GM19193 (cell line): ENCODE results near the gene SUFU.

Experiments used
- POLR2A ChIP-seq: IDR thresholded peaks from 4 replicates; pipeline ENCODE4 v1.6.1; 2011; ENCODE audit not compliant: insufficient read depth, insufficient read length; ENCODE audit errors: extremely low read depth

SUFU gene

GRCh38 chr10:102675666-102676533, 172.1 kb downstream of the SUFU start:
- no peak for TF ChIP-seq POLR2A

GRCh38 chr10:102676534-102677315, 173.0 kb downstream of the SUFU start:
- TF ChIP-seq POLR2A, result no peak

DNA sequence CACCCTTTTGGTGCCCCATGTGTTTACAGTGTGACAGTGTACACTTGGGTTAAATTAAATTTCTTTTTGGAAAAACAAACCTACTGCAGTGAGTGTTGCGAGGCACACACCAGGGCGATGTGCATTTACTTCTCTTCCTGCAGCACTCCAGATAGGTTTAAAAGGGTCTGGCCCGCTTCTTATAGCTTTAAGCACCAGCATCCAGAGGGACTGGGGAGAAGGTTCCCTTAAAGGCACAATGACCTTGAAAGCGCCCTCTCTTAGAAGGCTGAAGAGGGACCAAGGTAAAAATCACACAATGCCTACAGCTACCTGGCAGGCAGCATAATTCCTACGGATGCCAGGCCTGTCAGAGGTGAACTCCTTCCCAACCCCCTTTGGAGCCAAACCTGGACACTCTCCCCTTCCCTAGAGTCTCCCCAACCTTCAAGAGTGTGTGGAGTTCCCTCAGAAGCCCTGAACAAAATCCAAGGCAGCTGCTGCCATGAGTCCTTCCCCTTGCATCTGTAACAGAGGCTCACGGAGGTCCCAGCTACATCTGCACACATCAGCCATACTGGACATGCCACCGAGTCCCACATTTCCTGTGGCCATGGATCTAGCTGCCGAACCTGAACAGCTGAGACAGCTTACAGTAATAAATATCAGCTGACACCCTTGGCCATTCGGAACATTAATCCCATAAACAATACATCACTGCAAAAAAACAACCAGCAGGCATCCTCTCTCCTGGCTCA, 173.7 kb downstream of the SUFU start:
- no peak for TF ChIP-seq POLR2A

DNA sequence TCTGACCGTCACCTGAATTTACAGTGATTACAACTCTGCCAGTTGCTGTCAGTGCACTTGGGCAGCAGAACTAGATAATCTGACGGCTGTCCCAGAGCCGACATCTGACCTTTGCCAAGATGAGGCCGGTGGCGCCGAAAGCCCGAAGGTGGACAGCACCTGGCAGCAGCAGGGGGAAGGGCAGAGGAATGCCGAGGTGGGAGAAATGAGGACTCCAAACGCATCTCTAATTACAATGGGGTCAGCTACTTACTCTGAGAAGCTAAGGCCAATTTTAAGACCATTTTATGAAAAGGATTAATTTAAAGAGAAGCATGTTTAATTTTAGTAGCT, 174.3 kb downstream of the SUFU start:
- TF ChIP-seq POLR2A, result no peak

GRCh38 chr10:102678842-102679289, 175.1 kb downstream of the SUFU start:
- no peak for TF ChIP-seq POLR2A

GRCh38 chr10:102679596-102679995, 175.8 kb downstream of the SUFU start:
- no peak for TF ChIP-seq POLR2A

DNA sequence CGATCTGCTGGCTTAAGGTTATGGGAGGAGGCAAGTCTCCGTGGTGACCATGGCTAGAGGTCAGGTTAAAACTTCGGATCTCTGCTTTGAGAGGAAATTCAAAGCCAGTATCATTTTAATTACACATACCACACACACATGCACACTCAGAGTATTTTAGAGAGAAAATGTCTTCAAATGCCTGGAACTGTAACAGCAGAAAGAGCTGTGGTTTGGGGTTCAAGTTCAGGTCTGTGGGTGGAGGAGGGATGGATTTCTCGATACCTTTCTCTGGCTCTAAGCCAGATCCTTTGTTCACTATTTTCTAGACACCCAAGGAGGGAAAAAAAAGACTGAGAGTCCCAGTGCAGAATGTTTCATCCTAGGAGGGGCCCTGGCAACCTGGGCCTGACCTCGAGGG, 177.9 kb downstream of the SUFU start:
- no peak for TF ChIP-seq POLR2A

DNA sequence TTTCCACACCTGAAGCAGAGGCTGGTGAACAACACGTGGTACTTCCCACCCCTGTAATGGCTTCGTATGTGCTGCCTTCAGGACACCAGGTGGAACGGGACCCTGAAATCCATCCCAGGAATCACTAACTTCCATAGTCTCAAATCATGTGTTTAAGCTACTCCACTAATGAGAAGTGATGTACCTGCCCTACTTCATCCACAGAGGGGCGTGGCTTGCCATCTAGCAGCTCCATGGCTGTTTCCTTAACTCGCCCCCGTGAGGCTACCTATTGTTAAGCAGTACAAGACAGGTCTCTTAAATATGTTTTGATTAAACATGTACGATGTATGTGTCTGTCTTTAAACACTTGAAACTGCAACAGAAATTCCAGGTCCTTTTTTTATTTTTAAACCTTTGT, 178.6 kb downstream of the SUFU start:
- TF ChIP-seq POLR2A, result no peak

- TF ChIP-seq POLR2A, result no peak
Measured at GRCh38 chr10:102682981-102683380, 179.2 kb downstream of the SUFU start.
